Small intestine (tissue), 16 donors: ENCODE results near the gene NMD3. TPM values are rescaled to one million over a fixed set of nuclear protein-coding genes. Genes with fewer than 3 reads are reported as not detected.
"Not testable (repeated sequence)": the region's sequence is repeated elsewhere in the genome, so short reads cannot be mapped to it uniquely, and the experiment has no call there.

Source experiments
- DNase-seq, 2 donors: peaks; one replicate each; pipeline versions ENCODE4 v3.0.0 to v3.0.0-alpha.2; 2013
- FAIRE-seq: peaks from 2 replicates; lab custom pipeline; 2012; peaks lifted over from hg19 to GRCh38; lab: Jason Lieb, UNC
- H3K27ac ChIP-seq, 3 donors: one replicate each; pipeline ENCODE4 v1.5.1; 2013; ENCODE audit warnings: low read length in 2 of 3, mild to moderate bottlenecking in 2 of 3, control low read depth in 1 of 3, inconsistent platforms in 1 of 3, low read depth in 1 of 3, moderate library complexity in 1 of 3
- H3K27me3 ChIP-seq, 3 donors: one replicate each; pipeline ENCODE4 v1.6.1; 2013; ENCODE audit warnings: low read length in 3 of 3, inconsistent platforms in 1 of 3; ENCODE audit not compliant: control insufficient read depth in 3 of 3, insufficient read depth in 3 of 3
- H3K36me3 ChIP-seq, 3 donors: one replicate each; pipeline ENCODE4 v1.6.1; 2013; ENCODE audit warnings: low read length in 3 of 3, inconsistent platforms in 1 of 3, low read depth in 1 of 3, mild to moderate bottlenecking in 1 of 3, moderate library complexity in 1 of 3; ENCODE audit not compliant: control insufficient read depth in 3 of 3, insufficient read depth in 2 of 3
- H3K4me1 ChIP-seq, 3 donors: one replicate each; pipeline ENCODE4 v1.6.1; 2013; ENCODE audit warnings: low read length in 2 of 3, inconsistent platforms in 1 of 3, low read depth in 1 of 3, mild to moderate bottlenecking in 1 of 3, moderate library complexity in 1 of 3; ENCODE audit not compliant: control insufficient read depth in 3 of 3, insufficient read depth in 2 of 3
- H3K4me3 ChIP-seq, 3 donors: one replicate each; pipeline ENCODE4 v1.5.1; 2013; ENCODE audit warnings: low read length in 3 of 3, control low read depth in 1 of 3, inconsistent platforms in 1 of 3, low read depth in 1 of 3, mild to moderate bottlenecking in 1 of 3, moderate library complexity in 1 of 3
- H3K9me3 ChIP-seq, 2 donors: one replicate each; pipeline ENCODE4 v1.6.1; 2013; ENCODE audit warnings: low read depth in 1 of 2, low read length in 1 of 2; ENCODE audit not compliant: control insufficient read depth in 2 of 2, insufficient read depth in 1 of 2
- WGBS, 3 donors: extraction: QIAGEN DNeasy Blood & Tissue Kit; methylation state at CpG; one replicate each; pipeline ENCODE4 v1.1.7; 2013; 5-methylcytosine and 5-hydroxymethylcytosine counted together
- long read RNA-seq, 10 donors: transcript quantifications; one replicate each; lab custom pipeline, GENCODE V29; 2026
- polyA plus RNA-seq, 4 donors: library from polyadenylated mRNA; stranded (reverse) in 3 of 4; unstranded in 1 of 4; fragments of 200-250 nt in 3 of 4; fragments of 120-200 nt in 1 of 4; gene quantifications; one replicate each; pipeline versions ENCODE4 v1.2.1 to v1.2.3, GENCODE V29; 2013
- donor health status: healthy with polysubstance abuse.
- donor health status: control.
- donor health status: control.
- donor health status: Bipolar disorder and iron deficiency.
- donor health status: healthy.

The NMD3 gene
- 10 to 100 TPM; 15.9 to 49.2 (median 23.2) TPM for polyA plus RNA-seq
- long read RNA-seq, donor 1, result 0 reads
- long read RNA-seq, donor 2, partial matches to known transcripts, result 0 of 2 reads
- long read RNA-seq, donor 2, other reads (novel, unspliced or antisense), result 0 of 2 reads
- long read RNA-seq, donor 3, partial matches to known transcripts, result 16 of 17 reads
- long read RNA-seq, donor 3, other reads (novel, unspliced or antisense), result 0 of 17 reads
- long read RNA-seq, donor 4, result 0 reads
- long read RNA-seq, donor 5, partial matches to known transcripts, result 0 of 1 reads
- long read RNA-seq, donor 5, other reads (novel, unspliced or antisense), result 0 of 1 reads
- long read RNA-seq, donor 6, partial matches to known transcripts, result 0 of 6 reads
- long read RNA-seq, donor 6, other reads (novel, unspliced or antisense), result 0 of 6 reads
- long read RNA-seq, donor 7, result 0 reads
- long read RNA-seq, donor 8, partial matches to known transcripts, result 0 of 1 reads
- long read RNA-seq, donor 8, other reads (novel, unspliced or antisense), result 0 of 1 reads
- long read RNA-seq, donor 9, partial matches to known transcripts, result 0 of 1 reads
- long read RNA-seq, donor 9, other reads (novel, unspliced or antisense), result 0 of 1 reads
- long read RNA-seq, donor 10, partial matches to known transcripts, result 0 of 3 reads
- long read RNA-seq, donor 10, other reads (novel, unspliced or antisense), result 0 of 3 reads

DNA sequence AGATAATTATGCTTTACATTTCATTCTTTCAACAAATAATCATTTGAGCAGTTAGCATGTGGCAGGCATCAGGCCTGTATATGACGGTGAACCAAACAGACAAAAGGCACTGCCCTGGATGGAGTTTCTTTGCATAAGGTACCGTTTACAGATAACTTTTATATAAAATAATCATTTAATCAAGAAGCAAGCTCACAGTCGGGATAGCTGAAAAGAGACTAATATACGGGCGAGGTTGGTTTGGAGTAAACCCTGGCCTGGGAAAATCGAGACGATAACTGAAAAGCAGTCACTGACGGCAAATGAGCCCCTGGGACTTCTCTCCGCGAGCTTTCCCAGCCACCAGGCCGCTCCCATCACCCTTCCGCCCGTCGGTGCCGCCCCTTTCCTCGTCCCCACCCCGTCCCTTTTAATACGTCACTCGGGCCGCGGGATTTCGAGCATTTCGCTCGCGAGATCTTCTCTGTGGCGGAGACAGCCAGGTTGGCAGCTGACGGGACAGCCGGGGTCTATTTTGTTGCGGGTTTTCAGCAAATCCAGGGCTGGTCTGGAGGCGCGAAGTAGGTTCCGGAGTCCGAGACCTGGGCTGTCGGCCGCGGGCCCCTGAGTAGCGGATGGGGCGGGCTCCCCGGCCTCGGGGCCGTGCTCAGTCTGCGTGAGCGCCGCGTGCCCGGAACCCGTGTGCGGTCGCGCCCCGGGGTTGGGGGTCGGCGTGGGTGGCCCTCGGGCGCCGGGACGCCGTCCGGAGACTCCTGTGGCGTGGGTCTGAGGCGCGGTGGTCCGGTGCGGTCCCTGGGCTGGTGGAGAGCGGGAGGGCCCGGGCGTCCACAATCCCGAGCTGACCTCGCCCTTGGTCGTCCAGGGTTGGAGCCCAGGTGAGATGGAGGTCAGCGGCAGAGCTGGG is at the start of gene NMD3:
NMD3 (plus strand) TSS at position 462 of the 904 bp plus-strand sequence. CDS start 703 bp downstream, outside the sequence.
- peaks cover 1 to 12% (median 6%) of the 10 kb centered on the region in 3 donors for H3K4me1 ChIP-seq
- H3K4me3 ChIP-seq, result peak within 1 kb of the TSS; percentile 66 to 100 (median 87)
- H3K36me3 ChIP-seq, result peaks cover 0 to 6% (median 0%) of the 10 kb centered on the region in 3 donors
- peak; percentile 94 to 97 for DNase-seq
- peak within 1 kb of the TSS; percentile 61 to 96 (median 91) for H3K27ac ChIP-seq
- no peaks in the 10 kb centered on the region for H3K9me3 ChIP-seq
- WGBS, 3 donors, result 1% methylated on average over 71 of the region's 71 CpGs
- no peaks in the 10 kb centered on the region for H3K27me3 ChIP-seq
- FAIRE-seq, result no peak

DNA sequence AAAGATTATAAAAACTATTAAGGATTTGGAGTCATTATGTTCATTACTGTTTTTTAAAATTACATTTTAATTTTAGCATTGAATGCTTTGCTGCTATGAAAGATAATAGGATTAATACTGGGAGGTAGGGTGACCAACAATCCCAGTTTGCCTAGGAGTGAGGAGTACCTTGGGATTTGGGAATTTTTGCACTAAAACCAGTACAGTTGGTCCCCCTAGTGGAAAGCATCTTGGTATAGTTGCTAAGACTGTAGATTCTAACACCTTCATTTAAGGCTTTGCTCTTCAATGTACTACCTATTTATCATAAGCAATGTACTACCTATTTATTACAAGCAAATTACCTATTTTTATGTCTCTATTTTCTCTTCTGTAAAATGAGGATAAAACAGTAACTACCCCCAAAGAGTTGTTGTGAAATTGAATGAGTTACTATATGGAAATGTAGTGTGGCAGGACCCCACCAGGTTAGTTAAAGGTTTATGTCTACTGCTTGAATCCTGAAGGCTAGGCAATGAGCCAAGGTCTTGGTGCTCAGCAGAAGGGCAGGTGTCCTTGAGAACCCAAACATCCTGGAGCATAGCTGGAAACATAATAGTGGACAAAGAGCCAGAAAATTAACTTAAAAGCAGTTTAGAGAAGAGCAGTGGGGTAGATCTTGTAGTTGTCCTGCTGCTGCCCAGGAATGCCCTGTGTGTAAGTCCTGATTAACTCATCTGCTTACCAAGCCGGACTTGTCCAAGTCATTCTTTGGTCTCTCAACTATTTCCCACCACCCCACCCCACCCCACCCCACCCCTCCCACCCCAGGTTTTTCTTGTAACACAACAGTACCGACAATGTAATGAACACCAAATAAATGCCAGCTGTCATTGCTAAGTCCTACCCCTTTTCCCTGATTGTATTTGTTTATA is 49.2 kb upstream of the NMD3 start:
- Histone ChIP-seq H3K4me1 (no peaks in the 10 kb centered on the region), H3K36me3 (no peaks in the 10 kb centered on the region), H3K27ac (no peak overlapping the region), H3K9me3 (peaks cover 0 to 7% of the 10 kb centered on the region in 2 donors), H3K4me3 (no peak overlapping the region), H3K27me3 (no peaks in the 10 kb centered on the region)
- DNase-seq (no peak), FAIRE-seq (no peak)
- WGBS, 3 donors, result 67 to 81% (median 78%) methylated on average over 2 of the region's 2 CpGs

DNA sequence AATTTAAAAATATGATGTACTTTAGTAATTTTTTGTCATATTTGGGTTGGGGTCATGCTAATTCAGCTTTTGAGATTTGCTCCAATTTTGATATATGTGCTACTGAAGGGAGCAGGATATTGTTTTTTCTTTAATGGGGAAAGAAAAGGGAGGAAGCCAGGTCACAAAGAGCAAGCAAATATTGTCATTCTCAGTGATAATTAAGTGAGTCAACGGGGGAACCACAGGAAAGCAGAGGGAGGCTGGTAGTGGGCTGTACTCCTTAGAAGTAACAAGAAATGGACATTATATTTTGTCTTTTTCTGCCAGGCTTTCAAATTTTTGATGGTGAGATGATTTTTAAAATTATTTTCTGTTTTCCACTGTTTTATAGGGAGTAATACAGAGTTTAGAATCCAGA is 45.6 kb upstream of the NMD3 start:
- Histone ChIP-seq H3K4me1 (no peaks in the 10 kb centered on the region), H3K27ac (no peak overlapping the region), H3K27me3 (no peaks in the 10 kb centered on the region), H3K4me3 (no peak overlapping the region), H3K9me3 (peaks cover 0 to 7% of the 10 kb centered on the region in 2 donors), H3K36me3 (no peaks in the 10 kb centered on the region)
- no peak for FAIRE-seq
- no peak for DNase-seq
- 26 to 43% (median 37%) methylated on average over 1 of the region's 1 CpG for WGBS, 3 donors

DNA sequence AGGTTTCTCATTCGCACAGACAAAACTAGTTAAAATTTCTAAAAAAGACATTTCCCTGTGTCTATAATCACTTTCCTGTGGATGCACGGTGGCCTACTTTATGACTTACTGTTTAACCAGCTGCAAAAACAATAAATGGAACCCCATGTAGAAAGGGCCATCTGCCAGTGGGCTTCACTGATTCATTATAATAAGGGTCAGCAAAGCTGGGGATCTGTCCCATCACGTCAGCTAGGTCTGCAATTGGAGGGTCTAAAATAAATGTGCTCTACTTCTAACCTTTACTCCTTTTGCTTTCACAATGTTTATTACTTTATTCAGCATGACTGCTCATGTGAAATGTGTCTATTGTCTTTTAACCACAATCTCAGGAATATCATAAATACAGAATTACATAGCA is 43.1 kb upstream of the NMD3 start:
- DNase-seq, result no peak
- H3K27me3 ChIP-seq, result no peaks in the 10 kb centered on the region
- no peak overlapping the region for H3K4me3 ChIP-seq
- peaks cover 0 to 7% of the 10 kb centered on the region in 2 donors for H3K9me3 ChIP-seq
- no peaks in the 10 kb centered on the region for H3K4me1 ChIP-seq
- no peak overlapping the region for H3K27ac ChIP-seq
- 51 to 64% (median 56%) methylated on average over 3 of the region's 3 CpGs for WGBS, 3 donors
- FAIRE-seq, result no peak
- H3K36me3 ChIP-seq, result no peaks in the 10 kb centered on the region

DNA sequence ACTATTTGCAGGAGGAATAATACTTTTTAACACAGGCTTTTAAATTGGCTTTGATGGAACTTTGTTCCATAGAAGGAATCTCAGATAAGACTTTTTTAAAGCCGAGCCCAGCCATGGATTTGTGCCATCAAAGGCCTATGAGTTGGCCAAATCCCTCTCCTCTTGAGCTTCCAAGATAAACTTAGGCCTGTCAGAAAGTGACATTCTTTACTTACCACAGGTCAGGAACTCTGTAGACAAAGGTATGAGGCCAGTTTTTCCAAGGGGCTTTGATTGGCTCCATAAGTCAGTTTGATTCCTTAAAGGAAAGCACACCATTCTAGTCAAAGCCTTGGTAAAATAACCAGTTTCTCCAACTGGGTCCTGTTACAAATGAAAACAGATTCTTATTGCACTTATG is 39.7 kb upstream of the NMD3 start:
- H3K9me3 ChIP-seq, DNase-seq, H3K27ac ChIP-seq, H3K4me3 ChIP-seq, H3K27me3 ChIP-seq, H3K36me3 ChIP-seq, H3K4me1 ChIP-seq, FAIRE-seq: not testable (repeated sequence)
- 8 to 45% (median 29%) methylated on average over 1 of the region's 1 CpG for WGBS, 3 donors

DNA sequence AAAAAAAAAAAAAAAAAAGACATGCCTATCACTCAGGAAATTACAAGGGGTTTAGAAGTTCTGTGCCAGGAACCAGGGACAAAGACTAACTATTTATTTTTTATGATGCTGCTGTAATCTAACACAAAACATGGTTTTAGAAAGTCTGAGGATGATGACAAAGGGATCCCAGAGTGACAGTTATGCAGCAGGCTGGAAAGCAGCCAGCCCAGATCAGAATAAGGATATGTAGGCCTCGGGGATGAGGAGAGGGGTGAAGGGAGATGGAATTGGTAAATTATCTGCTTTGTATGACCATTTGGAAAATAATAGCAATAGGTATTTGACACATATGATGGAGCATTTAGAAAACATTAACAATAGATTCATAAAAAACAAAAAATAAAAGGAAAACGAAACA is 34.1 kb upstream of the NMD3 start:
- no peak for FAIRE-seq
- WGBS, 3 donors, result 26 to 48% (median 29%) methylated on average over 2 of the region's 2 CpGs
- H3K9me3 ChIP-seq, result no peaks in the 10 kb centered on the region
- H3K27ac ChIP-seq, result no peak overlapping the region
- no peaks in the 10 kb centered on the region for H3K36me3 ChIP-seq
- H3K27me3 ChIP-seq, result no peaks in the 10 kb centered on the region
- no peak overlapping the region for H3K4me3 ChIP-seq
- H3K4me1 ChIP-seq, result no peaks in the 10 kb centered on the region
- DNase-seq, result no peak

DNA sequence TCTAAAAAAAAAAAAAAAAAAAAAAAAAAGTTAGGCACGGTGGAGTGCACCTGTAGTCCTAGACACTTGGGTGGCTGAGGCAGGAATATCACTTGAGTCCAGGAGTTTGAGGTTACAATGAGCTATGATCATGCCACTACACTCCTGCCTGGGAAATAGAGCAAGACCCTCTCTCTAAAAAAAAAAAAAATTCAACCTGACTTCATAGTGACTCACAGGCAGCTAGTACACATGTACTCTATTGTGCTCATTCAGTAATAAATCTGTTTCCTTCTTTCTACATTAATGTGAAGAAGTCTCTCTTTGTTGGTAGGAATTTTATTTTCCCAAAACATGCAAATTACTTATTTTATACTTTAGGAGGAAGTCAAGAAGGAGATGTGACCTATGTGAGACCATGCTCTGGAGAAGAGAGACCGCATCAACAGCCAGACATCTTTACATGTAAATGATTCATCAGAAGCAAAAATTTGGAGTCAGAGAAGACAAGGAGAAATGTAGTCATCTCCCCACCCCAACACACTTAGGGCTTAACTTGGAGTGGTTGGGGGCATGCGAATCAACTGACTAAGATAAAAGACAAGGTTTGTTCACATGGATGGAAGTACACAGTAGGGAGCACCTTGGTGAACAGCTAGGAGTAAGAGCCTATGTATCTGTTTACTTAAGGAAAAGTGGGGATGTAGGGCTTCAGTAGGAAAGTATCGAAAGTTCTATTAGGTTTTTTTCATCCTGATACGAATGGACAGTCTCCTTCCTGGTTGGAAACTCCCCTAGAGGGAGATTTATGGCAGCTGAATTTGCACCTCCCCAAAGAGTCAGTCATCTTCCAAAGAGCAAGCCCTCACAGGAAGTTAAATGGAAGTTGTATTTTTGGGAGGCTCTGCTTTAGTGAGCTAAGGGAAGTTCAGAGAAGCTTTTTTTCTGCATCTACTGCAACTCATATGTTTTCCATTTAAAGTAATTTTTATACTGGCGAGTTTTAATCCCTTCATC is 23.0 kb upstream of the NMD3 start:
- WGBS, 3 donors, result 80 to 87% (median 82%) methylated on average over 6 of the region's 6 CpGs
- FAIRE-seq, result no peak
- peaks cover 0 to 3% of the 10 kb centered on the region in 2 donors for H3K9me3 ChIP-seq
- H3K27ac ChIP-seq, result no peak overlapping the region
- H3K36me3 ChIP-seq, result no peaks in the 10 kb centered on the region
- no peaks in the 10 kb centered on the region for H3K4me1 ChIP-seq
- no peaks in the 10 kb centered on the region for H3K27me3 ChIP-seq
- no peak overlapping the region for H3K4me3 ChIP-seq
- no peak for DNase-seq
